Upper lobe of left lung (tissue), 4 donors: ENCODE results near the gene CEP170B.

Experiments used
- EP300 ChIP-seq, 4 donors: sonication (generic); formaldehyde crosslinking; IDR thresholded peaks; one replicate each; pipeline ENCODE4 v1.5.1; 2017; ENCODE audit warnings: antibody characterized with exemption in 4 of 4, control low read depth in 2 of 4
- POLR2A ChIP-seq, 4 donors: fragments of 450-650 bp; IDR thresholded peaks; one replicate each; pipeline ENCODE4 v1.5.1; 2016 to 2017; ENCODE audit warnings: antibody characterized with exemption in 4 of 4, mild to moderate bottlenecking in 2 of 4
- POLR2AphosphoS5 ChIP-seq, 2 donors: sonication (generic); formaldehyde crosslinking; IDR thresholded peaks; one replicate each; pipeline ENCODE4 v1.5.1; 2017; ENCODE audit warnings: antibody characterized with exemption in 2 of 2

- TF ChIP-seq EP300 (IDR thresholded peaks at IDR 0.05) (no peak), POLR2A (IDR thresholded peaks at IDR 0.05) (no peak), POLR2AphosphoS5 (IDR thresholded peaks at IDR 0.05) (no peak)
Measured at GRCh38 chr14:104877806-104878550, 12.9 kb downstream of the CEP170B start.
